ENCODE data around the gene UBXN6.

The UBXN6 gene

DNA sequence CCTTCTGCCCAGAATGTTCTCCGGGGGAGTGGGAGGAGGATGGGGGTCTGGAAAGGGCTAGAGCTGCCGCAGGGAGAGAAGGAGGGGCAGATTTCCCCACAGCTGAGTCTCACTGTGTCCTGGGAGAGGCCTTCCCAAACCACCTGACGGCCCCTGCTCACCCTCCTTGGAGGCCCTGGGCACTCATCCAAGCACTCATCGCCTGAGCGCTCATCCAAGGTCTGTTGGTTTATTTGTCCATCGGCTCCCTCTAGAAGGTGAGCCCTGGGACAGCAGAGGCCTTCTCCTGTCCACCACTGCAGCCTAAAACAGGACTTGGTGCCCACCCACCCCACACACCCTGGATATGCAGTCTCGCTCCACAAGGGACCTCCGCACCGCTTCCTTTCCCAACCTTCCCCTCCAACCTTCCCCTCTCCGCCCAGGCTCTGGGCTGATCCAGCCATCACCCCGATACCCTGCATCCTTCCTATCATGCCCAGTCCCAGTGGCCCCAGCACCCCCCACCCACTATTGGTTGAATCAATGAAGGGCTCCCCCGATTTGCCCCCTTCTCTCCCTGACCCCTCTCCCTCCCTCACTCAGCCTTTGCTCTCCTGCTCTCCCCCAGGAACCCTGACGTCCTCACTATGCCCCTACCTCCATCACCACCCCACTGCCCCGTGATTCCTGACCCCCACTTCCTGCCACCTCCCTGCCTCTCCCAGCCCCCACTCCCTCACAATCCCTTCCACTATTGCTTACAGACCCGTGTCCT lies 1.7 kb downstream of the UBXN6 start:
- peak; percentile 60 for DNase-seq (ENCODE audit: low read depth, low spot score)

DNA sequence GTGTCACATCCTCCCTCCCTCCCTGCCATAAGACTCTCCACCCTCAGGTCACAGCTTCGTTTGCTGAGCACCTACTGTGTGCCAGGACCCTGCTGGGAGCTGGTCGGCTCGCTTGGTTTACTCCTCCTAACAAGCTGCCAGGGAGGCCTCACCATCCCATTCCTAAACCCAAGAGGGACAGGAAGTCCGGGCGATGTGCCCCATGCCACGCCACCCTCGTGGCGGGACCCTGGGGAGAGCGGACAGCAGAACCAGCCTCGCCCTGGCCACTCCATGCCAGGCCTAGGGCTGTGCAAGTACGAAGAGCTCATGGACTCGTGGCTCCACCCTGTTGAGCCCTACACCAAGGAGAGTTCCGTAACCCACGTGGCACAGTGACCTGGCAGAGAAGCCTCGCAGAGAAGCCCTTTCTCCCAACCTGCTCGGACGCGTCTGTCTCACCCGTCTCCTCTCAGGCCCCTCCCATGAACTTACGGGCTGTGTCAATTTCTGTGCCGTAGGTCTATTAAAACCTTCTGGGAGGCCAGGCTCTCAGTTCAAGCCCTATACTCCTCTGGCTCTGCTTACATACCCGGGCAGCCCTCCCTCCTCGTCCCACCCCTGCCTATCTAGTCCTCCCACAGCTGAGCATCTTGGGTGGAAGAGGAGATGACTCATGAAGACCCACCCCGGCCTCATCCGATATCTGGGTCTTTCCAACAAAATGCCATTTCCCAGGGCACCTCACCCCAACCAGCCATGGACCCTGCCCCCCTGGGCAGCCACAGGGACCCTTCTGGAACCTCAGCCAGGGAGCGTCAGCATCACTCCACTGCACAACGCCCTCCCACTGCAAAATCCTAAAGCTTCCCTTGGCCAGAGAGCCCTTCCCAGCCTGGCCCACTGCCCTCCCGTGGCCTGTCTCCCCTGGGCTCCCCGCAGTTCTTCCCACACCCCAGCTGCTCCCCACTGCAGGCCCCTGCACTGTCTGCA lies 2.6 kb downstream of the UBXN6 start:
- no peak for DNase-seq (ENCODE audit: low read depth, low spot score)

DNA sequence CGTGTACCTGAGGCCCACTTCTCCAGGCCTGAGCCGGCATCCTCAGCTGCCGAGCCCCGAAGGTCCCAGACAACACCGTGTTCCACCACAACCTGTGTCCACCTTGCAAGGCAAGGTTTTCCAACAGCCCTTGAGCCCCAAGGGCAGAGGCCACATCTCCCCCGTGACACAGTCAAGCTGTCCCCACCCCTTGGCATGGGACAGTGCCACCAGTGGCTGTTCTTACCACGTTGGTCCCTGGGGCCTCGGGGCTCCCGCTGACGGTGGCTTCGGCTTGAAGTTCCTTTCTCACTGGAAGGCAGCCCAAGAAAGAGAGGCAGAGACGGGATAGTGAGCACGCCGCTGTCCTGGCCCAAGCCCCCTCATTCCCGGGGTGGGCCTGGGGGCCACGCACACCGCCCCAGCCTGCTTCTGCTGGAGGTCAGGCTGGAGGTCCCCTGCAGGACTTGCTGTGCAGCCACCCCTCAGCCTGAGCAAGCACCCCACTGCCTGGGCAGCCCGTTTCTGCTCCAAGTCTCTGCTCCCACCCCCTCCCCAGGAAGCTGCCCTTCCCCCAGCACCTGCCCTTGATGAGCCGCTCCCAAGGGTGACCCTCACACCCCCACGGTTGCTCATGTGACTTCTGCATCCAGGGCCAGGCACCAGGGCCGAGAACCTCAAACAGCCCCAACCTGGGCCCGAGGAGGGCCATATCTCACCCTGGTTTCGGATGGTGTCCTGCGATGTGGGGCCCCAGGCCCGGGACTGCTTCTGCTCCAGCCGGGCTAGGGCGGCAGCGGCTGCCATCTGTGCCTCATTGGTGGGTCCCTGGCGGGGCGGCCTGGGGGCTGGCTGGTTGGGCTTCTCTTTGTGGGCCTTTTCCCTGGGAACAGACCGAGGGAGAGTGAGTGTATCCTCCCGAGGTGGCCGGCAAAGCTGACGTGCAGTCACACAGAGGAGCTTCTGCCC lies 4.1 kb downstream of the UBXN6 start:
- DNase-seq (ENCODE audit: low read depth, low spot score) = no peak

DNA sequence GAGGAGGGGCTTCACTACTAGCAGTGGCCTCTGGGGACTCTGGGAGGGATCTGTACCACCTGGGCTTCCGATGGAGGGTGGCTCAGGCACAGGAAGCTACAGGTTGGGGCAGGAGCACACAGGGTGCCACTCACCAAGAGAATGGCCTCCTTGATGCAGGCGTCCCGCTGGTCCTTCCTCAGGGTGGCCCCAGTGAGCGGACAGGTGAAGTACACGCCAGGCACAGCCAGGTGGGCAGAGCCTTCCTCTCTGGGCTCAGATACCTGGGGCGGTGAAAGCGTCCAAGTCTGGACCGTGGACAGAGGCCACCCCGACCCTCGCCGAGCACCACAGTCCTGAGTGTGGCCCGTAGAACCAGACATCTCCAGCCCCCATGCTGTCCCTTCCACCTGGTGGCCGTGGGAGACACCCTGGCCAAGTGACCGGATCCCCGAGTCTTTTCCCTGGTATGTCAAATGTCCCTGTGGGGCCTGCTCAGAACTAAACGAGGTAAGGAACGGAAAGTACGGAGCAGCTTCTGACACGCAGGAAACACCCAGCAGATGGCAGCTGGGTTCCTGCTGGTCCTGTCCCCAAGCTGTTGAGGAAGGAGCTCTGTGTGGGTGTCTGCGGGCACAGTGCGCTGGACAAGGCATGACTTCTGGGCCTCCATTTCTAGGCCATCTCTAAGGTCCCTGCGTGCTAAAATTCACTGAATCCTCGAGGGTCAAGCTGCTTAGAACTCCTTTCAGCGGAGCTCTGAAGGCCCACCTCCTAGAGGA lies 5.2 kb downstream of the UBXN6 start:
- DNase-seq (ENCODE audit: low read depth, low spot score) = no peak

DNA sequence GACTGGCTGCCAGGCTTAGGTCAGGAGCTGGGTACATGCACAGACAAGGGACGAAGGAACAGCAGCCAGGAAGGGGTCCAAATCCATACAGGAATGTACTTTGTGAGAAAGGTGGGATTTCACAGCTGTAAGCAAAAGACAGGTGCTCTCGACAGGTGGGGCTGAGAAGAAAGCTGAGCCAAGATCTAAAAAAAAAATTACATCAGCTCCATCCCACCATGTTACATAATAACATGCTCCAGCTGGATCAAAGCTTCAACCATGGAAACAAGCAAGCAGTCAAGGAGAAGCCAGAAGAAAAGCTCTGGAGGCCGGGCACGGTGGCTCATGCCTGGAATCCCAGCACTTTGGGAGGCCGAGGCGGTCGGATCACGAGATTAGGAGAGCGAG lies 8.0 kb downstream of the UBXN6 start:
- no peak for DNase-seq (ENCODE audit: low read depth, low spot score)

GRCh38 chr19:4449022-4449638 lies 8.5 kb downstream of the UBXN6 start:
- DNase-seq (ENCODE audit: low read depth, low spot score) = no peak

GRCh38 chr19:4448147-4448985 lies 9.2 kb downstream of the UBXN6 start:
- no peak for DNase-seq (ENCODE audit: low read depth, low spot score)

- no peak for DNase-seq (ENCODE audit: low read depth, low spot score)
Observed at GRCh38 chr19:4447327-4448146, 10.1 kb downstream of the UBXN6 start.

DNA sequence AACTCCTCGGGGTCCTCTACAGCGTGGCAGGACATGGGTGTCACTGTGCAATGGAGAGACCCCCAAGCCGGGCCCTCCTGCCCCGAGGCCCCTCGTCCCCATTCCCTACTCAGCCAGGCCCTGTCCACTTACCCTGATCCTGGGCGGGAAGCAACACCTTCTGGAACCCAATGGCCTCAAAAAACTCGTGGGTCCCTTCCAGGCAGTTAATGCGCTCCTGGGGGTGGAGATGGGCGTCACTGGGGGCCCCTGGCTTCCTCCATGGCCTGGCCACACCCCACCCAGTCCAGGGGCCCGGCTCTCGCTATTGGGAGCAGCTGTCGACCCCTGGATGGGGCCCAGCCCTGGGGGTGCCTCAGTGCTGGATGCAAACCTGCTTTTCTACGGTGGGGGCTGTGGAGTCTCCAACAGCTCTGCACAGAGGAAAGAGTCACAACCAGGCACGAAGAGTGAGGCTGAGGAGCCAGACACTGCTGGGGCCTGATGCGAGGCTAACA lies 10.8 kb downstream of the UBXN6 start:
- no peak for DNase-seq (ENCODE audit: low read depth, low spot score)

GRCh38 chr19:4445963-4446703 lies 11.5 kb downstream of the UBXN6 start:
- DNase-seq (ENCODE audit: low read depth, low spot score) = no peak

GRCh38 chr19:4444765-4445741 lies 12.5 kb downstream of the UBXN6 start:
- DNase-seq (ENCODE audit: low read depth, low spot score) = no peak

DNA sequence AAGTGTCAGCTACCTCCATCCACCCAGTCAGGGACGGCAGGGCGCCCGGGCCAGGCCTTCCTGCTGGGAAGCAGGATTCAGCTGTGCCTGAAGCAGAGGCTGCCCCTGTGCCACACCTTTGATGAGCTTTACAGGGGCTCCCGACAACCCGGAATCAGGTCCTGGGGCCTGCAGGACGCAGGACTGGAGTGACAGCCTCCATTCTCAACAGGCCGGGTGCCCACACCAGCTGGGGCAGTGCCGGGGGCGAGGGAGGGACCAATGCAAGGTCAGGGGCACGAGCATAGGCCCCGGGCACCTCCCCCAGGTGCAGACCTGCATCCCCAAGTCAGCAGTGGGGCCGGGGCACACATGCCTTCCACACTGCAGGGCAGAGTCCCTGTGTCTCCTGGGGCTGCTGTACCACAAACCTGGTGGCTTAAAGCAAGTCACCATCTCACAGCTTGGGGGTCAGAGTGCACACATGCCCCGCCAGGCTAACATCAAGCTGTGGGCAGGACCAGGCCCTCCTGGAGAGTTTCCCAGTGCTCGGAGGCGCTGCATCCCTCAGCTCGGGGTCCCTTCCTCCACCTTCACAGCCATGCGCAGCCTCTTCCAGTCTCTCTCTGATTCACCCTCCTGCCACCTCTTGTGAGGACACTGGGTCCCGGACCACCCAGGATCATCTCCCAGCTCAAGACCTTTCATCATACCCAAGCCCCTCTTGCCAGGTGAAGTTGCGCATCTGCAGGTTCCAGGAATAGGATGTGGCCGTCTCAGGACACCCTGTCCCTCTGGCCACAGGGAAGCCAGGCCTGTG lies 13.4 kb downstream of the UBXN6 start:
- DNase-seq (ENCODE audit: low read depth, low spot score) = no peak

GRCh38 chr19:4443188-4443587 lies 14.4 kb downstream of the UBXN6 start:
- no peak for DNase-seq (ENCODE audit: low read depth, low spot score)

DNA sequence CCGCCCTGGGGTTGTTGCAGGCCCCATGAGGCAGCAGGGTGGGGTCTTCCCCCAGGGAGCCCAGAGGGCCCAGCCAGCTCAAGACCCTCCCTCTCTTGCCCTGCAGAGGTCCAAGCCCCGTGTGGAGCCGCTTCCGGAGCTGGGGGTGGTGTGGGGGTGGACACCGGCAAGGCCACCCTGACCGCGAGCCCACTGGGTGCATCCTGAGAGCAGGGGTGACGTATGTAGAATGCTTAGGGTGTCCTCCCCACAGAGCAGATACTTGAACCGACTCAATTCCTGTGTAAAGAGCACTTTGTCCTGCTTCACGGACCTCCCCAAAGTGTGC lies 14.8 kb downstream of the UBXN6 start:
- DNase-seq (ENCODE audit: low read depth, low spot score) = no peak

- DNase-seq (ENCODE audit: low read depth, low spot score) = no peak
Observed at GRCh38 chr19:4441994-4442818, 15.4 kb downstream of the UBXN6 start.

Data from smooth muscle cell of the brain vasculature (primary cell).